Ovary (tissue), 9 donors: Measurements from ENCODE around the gene PRKAR2A. TPM values are rescaled to one million over a fixed set of nuclear protein-coding genes. Genes with fewer than 3 reads are reported as not detected.
A peak's percentile ranks its signal among the peaks of the same experiment; 100 is the strongest.

Source experiments
- DNase-seq, 5 donors: peaks; one replicate each; pipeline ENCODE4 v3.0.0-alpha.2; 2019 to 2020
- H3K27ac ChIP-seq, 2 donors: fragments of 200-600 bp; one replicate each; pipeline versions ENCODE4 v1.5.1 to v1.8.0; 2019 to 2022
- H3K27me3 ChIP-seq: fragments of 200-600 bp; one replicate; pipeline ENCODE4 v1.8.0; 2022
- H3K36me3 ChIP-seq: fragments of 200-600 bp; sonication (generic); one replicate; pipeline ENCODE4 v1.5.1; 2019
- H3K4me1 ChIP-seq: one replicate; pipeline ENCODE4 v1.8.1; 2013; ENCODE audit warnings: mild to moderate bottlenecking, moderate library complexity; ENCODE audit not compliant: insufficient read depth
- H3K4me3 ChIP-seq: fragments of 200-600 bp; sonication (generic); one replicate; pipeline ENCODE4 v1.5.1; 2017
- H3K9me3 ChIP-seq, 2 donors: fragments of 200-600 bp in 1 of 2; sonication (generic) in 1 of 2; one replicate each; pipeline versions ENCODE4 v1.5.1 to v1.8.1; 2013 to 2019; ENCODE audit warnings: mild to moderate bottlenecking in 1 of 2, moderate library complexity in 1 of 2
- EP300 ChIP-seq: sonication (generic); formaldehyde crosslinking; IDR thresholded peaks from one replicate; pipeline ENCODE4 v1.6.1; 2017; ENCODE audit warnings: antibody characterized with exemption
- POLR2A ChIP-seq: fragments of 450-650 bp; IDR thresholded peaks from one replicate; pipeline ENCODE4 v1.6.1; 2017; ENCODE audit warnings: antibody characterized with exemption, mild to moderate bottlenecking, moderate library complexity
- WGBS, 3 donors: extraction: QIAGEN DNeasy Blood & Tissue Kit in 1 of 3; methylation state at CpG; one replicate each; pipeline versions ENCODE4 v1.1.5 to v1.1.7; 2013 to 2017; 5-methylcytosine and 5-hydroxymethylcytosine counted together
- intact Hi-C, 4 donors: fragments of 100-400 bp; cut with DNase I; formaldehyde crosslinking; loops; one replicate each; pipeline versions ENCODE4 v1.11.0 to v1.15.1; 2022 to 2023
- polyA plus RNA-seq, 2 donors: library from polyadenylated mRNA; stranded (reverse); fragments of 200-250 nt in 1 of 2; fragments of 350-450 nt in 1 of 2; fragmentation: Illumina TruSeq in 1 of 2; extraction: RNeasy Lipid Tissue Mini Kit (QIAGEN cat#74804) in 1 of 2; gene quantifications; one replicate each; pipeline ENCODE4 v1.2.3, GENCODE V29; 2013 to 2014
- total RNA-seq, 7 donors: library from RNA; depleted of rRNA in 2 of 7; stranded (reverse); fragments of >200 nt in 2 of 7; fragmentation: NEBNext Ultra II Directional in 3 of 7; extraction: Animal tissue kit (Norgen Biotek cat#: 25700) in 3 of 7; gene quantifications; one replicate each; pipeline versions ENCODE4 v1.1.0 to v1.2.4, GENCODE V29; 2016 to 2023
- TF ChIP-seq, protein P1 (sequence below), 3 donors: fragments of 450-650 bp in 2 of 3; fragments of 200-600 bp in 1 of 3; IDR thresholded peaks; one replicate each; pipeline versions ENCODE4 v1.5.1 to v1.8.0; 2016 to 2022; ENCODE audit warnings: antibody characterized with exemption in 3 of 3, mild to moderate bottlenecking in 1 of 3
- donor health status: DM: no; HTN: no; CAD: no; lungs with moderate emphysema.
- donor health status: DM: no; HTN: no; CAD: no.
- donor health status: Bipolar disorder and iron deficiency.
- donor health status: DM: yes; HTN: yes; CAD: no.
- donor health status: DM: no; HTN: no; CAD: no.
- donor health status: DM: yes; HTN: yes; CAD: no.

PRKAR2A gene
- total and polyA plus RNA-seq, 9 donors, result 9.4 to 52.6 (median 41.5) TPM

DNA sequence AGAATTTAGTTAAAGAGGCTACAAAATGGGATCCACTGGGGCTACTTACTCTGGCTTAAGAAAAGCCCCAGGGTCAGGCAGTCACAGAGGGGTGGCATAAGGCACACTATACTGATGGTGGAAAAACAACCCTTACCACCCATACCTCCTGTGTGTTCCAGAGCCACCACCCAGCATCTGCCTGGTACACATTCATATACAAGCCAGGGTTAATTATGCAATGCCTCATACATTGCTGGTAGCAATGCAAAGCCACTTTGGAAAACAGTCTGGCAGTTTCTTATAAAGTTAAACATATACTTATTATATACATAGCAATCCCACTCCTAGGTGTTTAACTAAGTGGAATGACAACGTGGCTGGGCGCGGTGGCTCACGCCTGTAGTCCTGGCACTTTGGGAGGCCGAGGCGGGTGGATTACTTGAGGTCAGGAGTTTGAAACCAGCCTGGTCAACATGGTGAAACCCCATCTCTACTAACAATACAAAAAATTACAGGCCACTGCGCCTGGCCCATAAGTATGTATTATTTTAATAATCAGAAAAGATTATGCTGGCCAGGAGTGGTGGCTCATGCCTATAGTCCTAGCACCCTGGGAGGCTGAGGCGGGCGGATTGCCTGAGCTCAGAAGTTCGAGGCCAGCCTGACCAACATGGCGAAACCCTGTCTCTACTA, 146.8 kb downstream of the PRKAR2A start:
- H3K27me3 ChIP-seq, result no peaks in the 10 kb centered on the region
- intact Hi-C loops, result no loop called here
- H3K27ac ChIP-seq, result no peak overlapping the region
- WGBS, 3 donors, result 87 to 94% (median 91%) methylated on average over 11 of the region's 11 CpGs
- H3K36me3 ChIP-seq, result no peaks in the 10 kb centered on the region
- H3K4me1 ChIP-seq, result peaks cover 4% of the 10 kb centered on the region
- TF ChIP-seq EP300, result no peak
- no peak for TF ChIP-seq POLR2A
- TF ChIP-seq, protein P1, sequence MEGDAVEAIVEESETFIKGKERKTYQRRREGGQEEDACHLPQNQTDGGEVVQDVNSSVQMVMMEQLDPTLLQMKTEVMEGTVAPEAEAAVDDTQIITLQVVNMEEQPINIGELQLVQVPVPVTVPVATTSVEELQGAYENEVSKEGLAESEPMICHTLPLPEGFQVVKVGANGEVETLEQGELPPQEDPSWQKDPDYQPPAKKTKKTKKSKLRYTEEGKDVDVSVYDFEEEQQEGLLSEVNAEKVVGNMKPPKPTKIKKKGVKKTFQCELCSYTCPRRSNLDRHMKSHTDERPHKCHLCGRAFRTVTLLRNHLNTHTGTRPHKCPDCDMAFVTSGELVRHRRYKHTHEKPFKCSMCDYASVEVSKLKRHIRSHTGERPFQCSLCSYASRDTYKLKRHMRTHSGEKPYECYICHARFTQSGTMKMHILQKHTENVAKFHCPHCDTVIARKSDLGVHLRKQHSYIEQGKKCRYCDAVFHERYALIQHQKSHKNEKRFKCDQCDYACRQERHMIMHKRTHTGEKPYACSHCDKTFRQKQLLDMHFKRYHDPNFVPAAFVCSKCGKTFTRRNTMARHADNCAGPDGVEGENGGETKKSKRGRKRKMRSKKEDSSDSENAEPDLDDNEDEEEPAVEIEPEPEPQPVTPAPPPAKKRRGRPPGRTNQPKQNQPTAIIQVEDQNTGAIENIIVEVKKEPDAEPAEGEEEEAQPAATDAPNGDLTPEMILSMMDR (IDR thresholded peaks at IDR 0.05), result no peak
- no peaks in the 10 kb centered on the region for H3K9me3 ChIP-seq
- no peak for DNase-seq
- H3K4me3 ChIP-seq, result no peak overlapping the region

- H3K9me3 ChIP-seq, result no peaks in the 10 kb centered on the region
- DNase-seq, result peak in 1 of 5 donors; percentile 20
Observed at GRCh38 chr3:48698891-48699290, 148.8 kb downstream of the PRKAR2A start.

DNA sequence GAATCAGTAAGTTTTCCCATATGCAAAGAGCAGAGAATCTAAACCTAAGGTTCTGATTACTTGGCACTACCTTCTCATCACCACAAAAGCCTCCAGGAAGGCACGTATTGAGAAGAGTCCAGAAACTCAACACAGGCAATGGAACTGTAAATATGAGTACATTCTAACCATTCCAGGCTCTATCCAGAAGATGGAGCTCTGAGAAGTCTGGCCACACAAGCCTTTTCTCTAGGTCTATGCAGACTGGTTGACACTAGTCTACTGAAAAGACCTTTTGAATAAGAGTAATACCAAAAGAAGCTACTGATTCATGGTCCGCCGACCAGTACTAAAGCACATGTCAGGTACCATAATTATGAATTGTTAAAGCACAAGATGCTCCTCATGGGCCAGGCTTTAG, 149.7 kb downstream of the PRKAR2A start:
- intact Hi-C loops, result no loop called here
- WGBS, 3 donors, result 77 to 91% (median 83%) methylated on average over 3 of the region's 3 CpGs
- Histone ChIP-seq H3K36me3 (no peaks in the 10 kb centered on the region), H3K9me3 (no peaks in the 10 kb centered on the region), H3K4me1 (peaks cover 9% of the 10 kb centered on the region), H3K27ac (no peak overlapping the region), H3K27me3 (no peaks in the 10 kb centered on the region), H3K4me3 (no peak overlapping the region)
- DNase-seq, result no peak
- no peak for TF ChIP-seq POLR2A
- TF ChIP-seq, protein P1 (IDR thresholded peaks at IDR 0.05), result no peak
- TF ChIP-seq EP300, result no peak

More at GRCh38 chr3:48698891-48699290, 148.8 kb downstream of the PRKAR2A start:
- TF ChIP-seq EP300, result no peak
- TF ChIP-seq, protein P1 (IDR thresholded peaks at IDR 0.05), result no peak
- intact Hi-C loops, result no loop called here
- WGBS, 3 donors, result 95 to 96% (median 96%) methylated on average over 8 of the region's 8 CpGs
- no peak overlapping the region for H3K4me3 ChIP-seq
- no peaks in the 10 kb centered on the region for H3K36me3 ChIP-seq
- H3K27me3 ChIP-seq, result no peaks in the 10 kb centered on the region
- H3K4me1 ChIP-seq, result peaks cover 6% of the 10 kb centered on the region
- H3K27ac ChIP-seq, result no peak overlapping the region

DNA sequence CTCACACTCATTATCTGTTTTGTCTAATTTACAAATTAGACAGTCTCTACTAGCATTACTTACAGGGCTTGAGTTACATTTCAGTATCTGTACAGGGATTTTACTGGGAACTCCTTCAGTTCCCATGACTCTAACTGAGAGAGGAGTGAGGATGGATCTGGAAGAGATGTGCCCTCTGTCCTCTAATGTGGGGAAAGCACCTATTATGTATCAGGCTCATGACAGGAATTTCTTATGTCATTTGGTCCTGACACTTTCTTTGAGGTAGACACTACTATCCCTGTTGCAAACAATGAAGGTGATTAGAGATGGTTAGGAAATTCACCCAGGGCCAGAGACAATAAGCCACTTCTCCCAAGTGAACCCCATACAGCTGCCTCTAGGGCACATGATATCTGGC, 151.1 kb downstream of the PRKAR2A start:
- no peak for DNase-seq
- intact Hi-C loops, result no loop called here
- Histone ChIP-seq H3K4me1 (peaks cover 9% of the 10 kb centered on the region), H3K4me3 (no peak overlapping the region), H3K27me3 (no peaks in the 10 kb centered on the region), H3K9me3 (no peaks in the 10 kb centered on the region), H3K27ac (peak overlapping the region in 1 of 2 donors; percentile 83), H3K36me3 (no peaks in the 10 kb centered on the region)
- TF ChIP-seq, protein P1 (IDR thresholded peaks at IDR 0.05), result no peak
- no peak for TF ChIP-seq POLR2A
- TF ChIP-seq EP300, result no peak

Other genes starting within 250 kb of the PRKAR2A start
- 100 to 1,000 TPM; 102 to 153 (median 113) TPM for gene UQCRC1, start 238.2 kb downstream of the PRKAR2A start, total RNA-seq
- gene UQCRC1, start 238.2 kb downstream of the PRKAR2A start, polyA plus RNA-seq, result 100 to 1,000 TPM; 118 to 141 TPM
- gene TMEM89, start 226.1 kb downstream of the PRKAR2A start, total RNA-seq, result not detected
- not detected for gene TMEM89, start 226.1 kb downstream of the PRKAR2A start, polyA plus RNA-seq
- gene SLC26A6, start 212.4 kb downstream of the PRKAR2A start, total RNA-seq, result 10 to 100 TPM in 4 of 7 donors, 1 to 10 TPM in 3; 7.9 to 19.1 (median 10.5) TPM
- gene SLC26A6, start 212.4 kb downstream of the PRKAR2A start, polyA plus RNA-seq, result 10 to 100 TPM in 1 of 2 donors, 1 to 10 TPM in 1; 8.7 to 14.5 TPM
- gene CELSR3, start 185.0 kb downstream of the PRKAR2A start, total RNA-seq, result 1 to 10 TPM in 3 of 7 donors, under 1 TPM in 4; 0.23 to 3.4 (median 0.92) TPM
- gene CELSR3, start 185.0 kb downstream of the PRKAR2A start, polyA plus RNA-seq, result under 1 TPM; 0.48 to 0.69 TPM
- 10 to 100 TPM; 30.5 to 58.6 (median 36.3) TPM for gene NCKIPSD, start 162.0 kb downstream of the PRKAR2A start, total RNA-seq
- gene NCKIPSD, start 162.0 kb downstream of the PRKAR2A start, polyA plus RNA-seq, result 10 to 100 TPM in 1 of 2 donors, 1 to 10 TPM in 1; 8.0 to 23.2 TPM
- 100 to 1,000 TPM in 2 of 7 donors, 10 to 100 TPM in 5; 51.8 to 132 (median 62.5) TPM for gene IP6K2, start 130.7 kb downstream of the PRKAR2A start, total RNA-seq
- gene IP6K2, start 130.7 kb downstream of the PRKAR2A start, polyA plus RNA-seq, result 100 to 1,000 TPM; 114 to 119 TPM
- 10 to 100 TPM in 4 of 7 donors, 1 to 10 TPM in 3; 5.6 to 12.3 (median 10.1) TPM for gene SLC25A20, start 51.0 kb upstream of the PRKAR2A start, total RNA-seq
- gene SLC25A20, start 51.0 kb upstream of the PRKAR2A start, polyA plus RNA-seq, result 10 to 100 TPM; 12.1 to 37.6 TPM
- 10 to 100 TPM; 66.8 to 95.7 (median 72.0) TPM for gene ARIH2, start 71.0 kb upstream of the PRKAR2A start, total RNA-seq
- 10 to 100 TPM; 39.6 to 75.3 TPM for gene ARIH2, start 71.0 kb upstream of the PRKAR2A start, polyA plus RNA-seq
- gene P4HTM, start 142.4 kb upstream of the PRKAR2A start, total RNA-seq, result 100 to 1,000 TPM in 1 of 7 donors, 10 to 100 TPM in 6; 31.5 to 125 (median 46.5) TPM
- 10 to 100 TPM; 16.6 to 33.5 TPM for gene P4HTM, start 142.4 kb upstream of the PRKAR2A start, polyA plus RNA-seq
- 100 to 1,000 TPM; 116 to 289 (median 230) TPM for gene WDR6, start 159.5 kb upstream of the PRKAR2A start, total RNA-seq
- 100 to 1,000 TPM; 109 to 196 TPM for gene WDR6, start 159.5 kb upstream of the PRKAR2A start, polyA plus RNA-seq
- gene DALRD3, start 170.7 kb upstream of the PRKAR2A start, total RNA-seq, result 10 to 100 TPM; 21.1 to 74.9 (median 27.5) TPM
- gene DALRD3, start 170.7 kb upstream of the PRKAR2A start, polyA plus RNA-seq, result 10 to 100 TPM; 23.0 to 33.1 TPM
- gene NDUFAF3, start 174.2 kb upstream of the PRKAR2A start, total RNA-seq, result 100 to 1,000 TPM in 3 of 7 donors, 10 to 100 TPM in 4; 77.4 to 132 (median 96.3) TPM
- gene NDUFAF3, start 174.2 kb upstream of the PRKAR2A start, polyA plus RNA-seq, result 10 to 100 TPM; 43.2 to 72.6 TPM
- 100 to 1,000 TPM; 264 to 523 (median 420) TPM for gene IMPDH2, start 181.5 kb upstream of the PRKAR2A start, total RNA-seq
- gene IMPDH2, start 181.5 kb upstream of the PRKAR2A start, polyA plus RNA-seq, result 100 to 1,000 TPM; 295 to 381 TPM
- 100 to 1,000 TPM in 2 of 7 donors, 10 to 100 TPM in 5; 56.9 to 104 (median 90.4) TPM for gene QRICH1, start 246.2 kb upstream of the PRKAR2A start, total RNA-seq
- 10 to 100 TPM; 46.2 to 78.9 TPM for gene QRICH1, start 246.2 kb upstream of the PRKAR2A start, polyA plus RNA-seq